SU-DHL-6 (cell line): Measurements from ENCODE around the gene FAM124B.

Source experiments
- H2AFZ ChIP-seq: fragments of 200-600 bp; sonication (generic); 2 replicates; pipeline ENCODE4 v1.6.1; 2014; ENCODE audit warnings: low read depth, mild to moderate bottlenecking, moderate library complexity, mixed read lengths, antibody characterized with exemption, low read length; ENCODE audit not compliant: severe bottlenecking
- H3F3A ChIP-seq: fragments of 200-600 bp; shearing (Covaris generic); 2 replicates; pipeline ENCODE4 v1.6.0; 2016; ENCODE audit warnings: antibody characterized with exemption, mild to moderate bottlenecking; ENCODE audit not compliant: insufficient read depth
- H3K27ac ChIP-seq: fragments of 200-600 bp; sonication (generic); 2 replicates; pipeline ENCODE4 v1.5.1; 2016; ENCODE audit warnings: low read depth, mild to moderate bottlenecking, low read length, moderate library complexity, mixed read lengths
- H3K27me3 ChIP-seq: fragments of 200-600 bp; sonication (generic), shearing (Covaris generic); 2 replicates; pipeline ENCODE4 v1.6.0; 2014; ENCODE audit warnings: mild to moderate bottlenecking, low read length
- H3K36me3 ChIP-seq: fragments of 200-600 bp; sonication (generic); 2 replicates; pipeline ENCODE4 v1.6.1; 2014; ENCODE audit warnings: mild to moderate bottlenecking, low read length, mixed read lengths
- H3K4me2 ChIP-seq: fragments of 300-600, 200-600 bp; shearing (Covaris generic), sonication (generic); 2 replicates; pipeline ENCODE4 v1.6.0; 2014; ENCODE audit warnings: low read length, low read depth, mild to moderate bottlenecking; ENCODE audit not compliant: poor library complexity, severe bottlenecking
- H3K4me3 ChIP-seq: fragments of 200-600 bp; sonication (generic); 2 replicates; pipeline ENCODE4 v1.5.1; 2014; ENCODE audit warnings: antibody characterized with exemption, low read length, mild to moderate bottlenecking, mixed read lengths; ENCODE audit not compliant: insufficient read depth, poor library complexity, severe bottlenecking
- H3K79me2 ChIP-seq: fragments of 200-600 bp; sonication (generic); 2 replicates; pipeline ENCODE4 v1.6.1; 2014; ENCODE audit warnings: mild to moderate bottlenecking, low read length, moderate library complexity; ENCODE audit not compliant: insufficient read depth
- H3K9ac ChIP-seq: fragments of 200-600 bp; sonication (generic); 2 replicates; pipeline ENCODE4 v1.7.0; 2014; ENCODE audit warnings: mild to moderate bottlenecking, low read length
- H3K9me2 ChIP-seq: fragments of 200-600 bp; sonication (generic); replicated peaks from 2 replicates; pipeline ENCODE4 v1.6.1; 2014; ENCODE audit warnings: low read length; ENCODE audit not compliant: insufficient read depth
- H3K9me3 ChIP-seq: fragments of 200-600 bp; sonication (generic); 2 replicates; pipeline ENCODE4 v1.6.1; 2014; ENCODE audit warnings: low read length, mixed read lengths; ENCODE audit not compliant: insufficient read depth
- H4K20me1 ChIP-seq: fragments of 200-600 bp; sonication (generic); 2 replicates; pipeline ENCODE4 v1.6.1; 2014; ENCODE audit warnings: low read depth, mild to moderate bottlenecking, antibody characterized with exemption, low read length, moderate library complexity, mixed read lengths
- EZH2phosphoT487 ChIP-seq: fragments of 200-600 bp; sonication (generic), shearing (Covaris generic); conservative IDR thresholded peaks from 2 replicates; pipeline ENCODE4 v1.6.1; 2018; ENCODE audit warnings: mild to moderate bottlenecking, antibody characterized with exemption, low read length, moderate library complexity, mixed read lengths
- TF ChIP-seq, protein P1 (sequence below): fragments of 200-600 bp; sonication (generic); IDR thresholded peaks from one replicate; pipeline ENCODE4 v1.5.1; 2017; ENCODE audit warnings: antibody characterized with exemption, mild to moderate bottlenecking, low read length, moderate library complexity; ENCODE audit not compliant: insufficient read depth, poor library complexity, severe bottlenecking

FAM124B gene

DNA sequence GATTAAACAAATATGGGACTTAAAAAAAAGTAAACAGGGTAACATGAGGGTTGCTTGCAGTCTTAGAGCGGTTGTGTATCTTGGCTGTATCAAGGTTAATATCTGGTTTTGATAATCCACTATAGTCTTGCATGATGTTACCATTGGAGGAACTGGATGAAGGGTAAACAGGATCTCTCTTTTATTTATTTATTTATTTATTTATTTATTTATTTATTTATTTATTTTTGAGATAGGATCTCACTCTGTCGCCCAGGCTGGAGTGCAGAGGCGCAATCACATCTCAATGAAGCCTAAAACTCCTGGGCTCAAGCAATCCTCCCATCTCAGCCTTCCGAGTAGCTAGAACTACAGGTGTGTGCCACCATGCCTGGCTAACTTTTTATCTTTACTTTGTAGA, 42.9 kb upstream of the FAM124B start:
- TF ChIP-seq EZH2phosphoT487, result no peak
- TF ChIP-seq, protein P1, sequence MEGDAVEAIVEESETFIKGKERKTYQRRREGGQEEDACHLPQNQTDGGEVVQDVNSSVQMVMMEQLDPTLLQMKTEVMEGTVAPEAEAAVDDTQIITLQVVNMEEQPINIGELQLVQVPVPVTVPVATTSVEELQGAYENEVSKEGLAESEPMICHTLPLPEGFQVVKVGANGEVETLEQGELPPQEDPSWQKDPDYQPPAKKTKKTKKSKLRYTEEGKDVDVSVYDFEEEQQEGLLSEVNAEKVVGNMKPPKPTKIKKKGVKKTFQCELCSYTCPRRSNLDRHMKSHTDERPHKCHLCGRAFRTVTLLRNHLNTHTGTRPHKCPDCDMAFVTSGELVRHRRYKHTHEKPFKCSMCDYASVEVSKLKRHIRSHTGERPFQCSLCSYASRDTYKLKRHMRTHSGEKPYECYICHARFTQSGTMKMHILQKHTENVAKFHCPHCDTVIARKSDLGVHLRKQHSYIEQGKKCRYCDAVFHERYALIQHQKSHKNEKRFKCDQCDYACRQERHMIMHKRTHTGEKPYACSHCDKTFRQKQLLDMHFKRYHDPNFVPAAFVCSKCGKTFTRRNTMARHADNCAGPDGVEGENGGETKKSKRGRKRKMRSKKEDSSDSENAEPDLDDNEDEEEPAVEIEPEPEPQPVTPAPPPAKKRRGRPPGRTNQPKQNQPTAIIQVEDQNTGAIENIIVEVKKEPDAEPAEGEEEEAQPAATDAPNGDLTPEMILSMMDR, result no peak
- Histone ChIP-seq H3K79me2 (no peaks in the 10 kb centered on the region), H3F3A (no peaks in the 10 kb centered on the region), H3K4me3 (no peak overlapping the region), H3K4me2 (no peak overlapping the region), H3K9me3 (no peaks in the 10 kb centered on the region), H3K9me2 (no peaks in the 10 kb centered on the region), H3K36me3 (no peaks in the 10 kb centered on the region), H3K27me3 (no peaks in the 10 kb centered on the region), H4K20me1 (no peaks in the 10 kb centered on the region), H2AFZ (no peak overlapping the region), H3K27ac (no peak overlapping the region), H3K9ac (no peak overlapping the region)

DNA sequence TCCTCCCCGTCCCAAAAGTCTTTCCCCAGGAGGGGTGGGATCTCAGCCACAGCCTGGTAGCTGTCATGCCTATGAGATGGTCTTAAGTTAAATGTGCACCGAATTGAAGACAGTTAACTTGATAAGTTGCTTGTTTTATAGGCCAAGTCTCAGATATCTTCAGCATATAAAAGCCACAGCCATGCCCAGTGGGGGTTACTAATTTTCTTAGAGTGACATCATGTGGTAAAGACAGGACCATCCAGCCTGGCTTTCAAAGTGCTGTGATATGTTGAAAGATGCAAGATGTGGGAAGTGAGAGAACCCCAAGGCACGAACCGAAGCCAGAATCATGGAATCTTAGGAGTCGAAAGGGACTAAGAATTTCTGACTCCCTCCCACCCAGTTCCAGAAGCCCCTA, 42.1 kb upstream of the FAM124B start:
- Histone ChIP-seq H3K9me3 (no peaks in the 10 kb centered on the region), H3K9ac (no peak overlapping the region), H3F3A (no peaks in the 10 kb centered on the region), H3K4me2 (no peak overlapping the region), H3K27ac (no peak overlapping the region), H3K9me2 (no peaks in the 10 kb centered on the region), H3K4me3 (no peak overlapping the region), H3K79me2 (no peaks in the 10 kb centered on the region), H2AFZ (no peak overlapping the region), H3K36me3 (no peaks in the 10 kb centered on the region), H4K20me1 (no peaks in the 10 kb centered on the region), H3K27me3 (no peaks in the 10 kb centered on the region)
- TF ChIP-seq, protein P1, result no peak
- no peak for TF ChIP-seq EZH2phosphoT487

DNA sequence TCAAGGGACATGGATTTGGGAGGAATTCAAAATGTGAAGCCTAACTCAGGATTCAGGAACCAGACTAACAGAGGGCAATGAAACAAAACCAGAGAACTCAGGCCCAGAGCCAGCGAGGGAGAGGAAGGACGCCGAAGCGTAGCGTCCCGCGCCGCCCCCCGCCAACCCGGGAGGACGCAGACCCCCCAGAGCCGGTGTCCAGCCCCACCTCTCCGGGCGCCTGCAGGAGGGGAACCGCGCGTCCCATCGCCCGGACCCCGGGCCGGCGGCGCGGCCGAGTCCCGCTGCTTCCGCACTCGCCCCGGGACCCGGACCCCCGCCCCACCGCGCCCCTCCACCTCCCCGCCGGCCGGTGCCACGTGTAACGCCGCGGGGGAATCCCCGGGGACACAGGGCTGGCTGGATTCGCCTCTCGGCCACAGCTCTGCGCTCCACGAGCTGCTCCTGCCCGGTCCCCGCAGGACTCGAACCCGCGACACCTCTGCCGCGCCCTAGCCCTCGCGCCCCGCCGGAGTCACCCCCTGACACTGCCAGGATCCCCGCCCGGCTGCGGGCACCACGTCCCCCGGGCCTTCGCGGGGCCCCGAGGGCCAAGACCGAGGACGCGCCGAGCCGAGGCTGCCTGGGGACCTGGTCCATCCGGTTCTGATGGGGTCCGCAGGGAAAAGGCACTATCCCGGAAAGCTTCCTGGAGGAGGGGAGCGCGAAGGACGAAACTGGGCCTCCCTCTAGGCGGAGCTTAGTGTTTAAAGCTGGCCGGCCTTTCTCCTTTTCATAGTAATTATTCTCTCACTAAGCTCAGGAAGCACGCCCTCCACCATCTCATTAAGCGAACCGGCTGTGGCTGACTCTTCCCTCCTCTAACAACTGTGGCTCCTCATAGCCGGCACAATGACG, 40.4 kb upstream of the FAM124B start:
- H3K4me3 ChIP-seq, result no peak overlapping the region

More for the DNA sequence above, 40.4 kb upstream of the FAM124B start:
- Histone ChIP-seq H2AFZ (peak overlapping the region; percentile 48), H3K79me2 (no peaks in the 10 kb centered on the region), H3K27ac (no peak overlapping the region), H3K9me3 (no peaks in the 10 kb centered on the region), H3K4me2 (peak overlapping the region; percentile 17), H3K36me3 (no peaks in the 10 kb centered on the region), H3K9me2 (no peaks in the 10 kb centered on the region), H3K27me3 (no peaks in the 10 kb centered on the region), H3K9ac (no peak overlapping the region), H3F3A (no peaks in the 10 kb centered on the region), H4K20me1 (no peaks in the 10 kb centered on the region)
- TF ChIP-seq EZH2phosphoT487, result no peak
- TF ChIP-seq, protein P1, result no peak
